DND-41 (cell line): ENCODE data around the gene EYA2.

Source experiments
- EZH2 ChIP-seq: IDR thresholded peaks from 3 replicates; pipeline ENCODE4 v1.6.1; 2012; ENCODE audit warnings: borderline replicate concordance, low read depth, mild to moderate bottlenecking, moderate library complexity, low read length, inconsistent platforms; ENCODE audit not compliant: severe bottlenecking
- TF ChIP-seq, protein P1 (sequence below): IDR thresholded peaks from 2 replicates; pipeline ENCODE4 v1.5.1; 2012; ENCODE audit warnings: borderline replicate concordance, low read length, moderate library complexity, mild to moderate bottlenecking; ENCODE audit not compliant: poor library complexity, severe bottlenecking; ENCODE audit errors: extremely low read depth

DNA sequence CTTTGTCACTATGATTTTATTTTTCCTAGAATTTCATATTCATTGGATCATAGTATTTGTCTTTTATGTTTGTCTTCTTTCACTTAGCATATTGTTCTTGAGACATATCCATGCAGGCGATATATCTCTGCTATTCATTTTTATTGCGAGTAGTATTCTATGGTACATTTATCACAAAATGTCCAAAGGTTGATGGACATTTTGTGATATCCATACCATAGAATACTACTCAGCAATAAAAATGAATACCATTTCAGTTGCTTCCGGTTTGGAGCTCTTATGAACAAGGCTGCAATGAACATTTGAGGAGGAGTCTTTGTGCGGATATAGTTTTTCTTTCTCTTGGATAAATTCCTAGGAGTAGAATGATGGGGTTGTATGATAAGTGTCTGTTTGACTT is 28.8 kb upstream of the EYA2 start:
- TF ChIP-seq, protein P1, sequence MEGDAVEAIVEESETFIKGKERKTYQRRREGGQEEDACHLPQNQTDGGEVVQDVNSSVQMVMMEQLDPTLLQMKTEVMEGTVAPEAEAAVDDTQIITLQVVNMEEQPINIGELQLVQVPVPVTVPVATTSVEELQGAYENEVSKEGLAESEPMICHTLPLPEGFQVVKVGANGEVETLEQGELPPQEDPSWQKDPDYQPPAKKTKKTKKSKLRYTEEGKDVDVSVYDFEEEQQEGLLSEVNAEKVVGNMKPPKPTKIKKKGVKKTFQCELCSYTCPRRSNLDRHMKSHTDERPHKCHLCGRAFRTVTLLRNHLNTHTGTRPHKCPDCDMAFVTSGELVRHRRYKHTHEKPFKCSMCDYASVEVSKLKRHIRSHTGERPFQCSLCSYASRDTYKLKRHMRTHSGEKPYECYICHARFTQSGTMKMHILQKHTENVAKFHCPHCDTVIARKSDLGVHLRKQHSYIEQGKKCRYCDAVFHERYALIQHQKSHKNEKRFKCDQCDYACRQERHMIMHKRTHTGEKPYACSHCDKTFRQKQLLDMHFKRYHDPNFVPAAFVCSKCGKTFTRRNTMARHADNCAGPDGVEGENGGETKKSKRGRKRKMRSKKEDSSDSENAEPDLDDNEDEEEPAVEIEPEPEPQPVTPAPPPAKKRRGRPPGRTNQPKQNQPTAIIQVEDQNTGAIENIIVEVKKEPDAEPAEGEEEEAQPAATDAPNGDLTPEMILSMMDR, result no peak
- TF ChIP-seq EZH2, result no peak
